Calu3 (cell line): ENCODE data around the gene TPSG1. TPM values are rescaled to one million over a fixed set of nuclear protein-coding genes. Genes with fewer than 3 reads are reported as not detected.

Experiments used
- BruUV-seq: library from RNA; stranded (reverse); fragments of 400-500 nt; replicated peaks from 2 replicates; lab custom pipeline; 2021; lab: Mats Ljungman, UMichigan
- CTCF ChIA-PET: fragments of 300-600 bp; sonication (Branson Sonifier 250); formaldehyde crosslinking; loops from one replicate; lab custom pipeline; 2022; ENCODE audit warnings: antibody characterized with exemption; lab: Charles Lee
- DNase-seq: peaks from one replicate; pipeline ENCODE4 v3.0.0; 2022
- H3K27ac Mint-ChIP-seq: one replicate; pipeline ENCODE4 v1.8.0; 2022; ENCODE audit warnings: mixed read lengths; ENCODE audit not compliant: unreplicated experiment
- H3K27me3 Mint-ChIP-seq: one replicate; pipeline ENCODE4 v1.8.0; 2022; ENCODE audit warnings: mixed read lengths; ENCODE audit not compliant: unreplicated experiment
- H3K36me3 Mint-ChIP-seq: one replicate; pipeline ENCODE4 v1.8.0; 2022; ENCODE audit warnings: mild to moderate bottlenecking, moderate library complexity, mixed read lengths; ENCODE audit not compliant: insufficient read depth, unreplicated experiment
- H3K4me1 Mint-ChIP-seq: one replicate; pipeline ENCODE4 v1.8.0; 2022; ENCODE audit warnings: mild to moderate bottlenecking, low read depth, mixed read lengths; ENCODE audit not compliant: unreplicated experiment
- H3K4me3 Mint-ChIP-seq: one replicate; pipeline ENCODE4 v1.8.0; 2022; ENCODE audit warnings: mild to moderate bottlenecking, low read depth, moderate library complexity, mixed read lengths; ENCODE audit not compliant: unreplicated experiment
- H3K9me3 Mint-ChIP-seq: one replicate; pipeline ENCODE4 v1.8.0; 2022; ENCODE audit warnings: low read depth, mixed read lengths; ENCODE audit not compliant: unreplicated experiment
- intact Hi-C: fragments of 100-400 bp; cut with micrococcal nuclease; formaldehyde crosslinking; loops from one replicate; pipeline ENCODE4 v1.10.0; 2022; ENCODE audit not compliant: unreplicated experiment
- total RNA-seq: library from RNA; stranded (reverse); gene quantifications from 2 replicates; pipeline ENCODE4 v1.2.3, GENCODE V29; 2022
- TF ChIP-seq, protein P1 (sequence below): fragments of 200-600 bp; IDR thresholded peaks from one replicate; pipeline ENCODE4 v1.8.0; 2022; ENCODE audit warnings: antibody characterized with exemption; ENCODE audit not compliant: unreplicated experiment

The TPSG1 gene
- total RNA-seq, 1 experiment from 2014 or later, result not detected

DNA sequence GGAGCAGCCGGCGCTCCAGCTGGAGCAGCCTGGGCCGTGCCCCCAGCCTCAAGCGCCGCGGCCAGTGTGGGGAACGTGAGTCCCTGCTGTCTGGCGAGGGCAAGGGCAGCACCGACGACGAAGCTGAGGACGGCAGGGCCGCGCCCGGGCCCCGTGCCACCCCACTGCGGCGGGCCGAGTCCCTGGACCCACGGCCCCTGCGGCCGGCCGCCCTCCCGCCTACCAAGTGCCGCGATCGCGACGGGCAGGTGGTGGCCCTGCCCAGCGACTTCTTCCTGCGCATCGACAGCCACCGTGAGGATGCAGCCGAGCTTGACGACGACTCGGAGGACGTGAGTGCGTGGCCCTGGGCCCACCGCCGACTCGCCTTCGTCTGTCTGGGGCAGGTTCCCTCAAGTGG, 16.0 kb downstream of the TPSG1 start:
- Mint-ChIP-seq H3K4me1 (no peaks in the 10 kb centered on the region), H3K27me3 (peaks cover 86% of the 10 kb centered on the region), H3K9me3 (no peaks in the 10 kb centered on the region), H3K36me3 (peaks cover 5% of the 10 kb centered on the region), H3K27ac (no peak overlapping the region), H3K4me3 (no peak overlapping the region)
- TF ChIP-seq, protein P1, sequence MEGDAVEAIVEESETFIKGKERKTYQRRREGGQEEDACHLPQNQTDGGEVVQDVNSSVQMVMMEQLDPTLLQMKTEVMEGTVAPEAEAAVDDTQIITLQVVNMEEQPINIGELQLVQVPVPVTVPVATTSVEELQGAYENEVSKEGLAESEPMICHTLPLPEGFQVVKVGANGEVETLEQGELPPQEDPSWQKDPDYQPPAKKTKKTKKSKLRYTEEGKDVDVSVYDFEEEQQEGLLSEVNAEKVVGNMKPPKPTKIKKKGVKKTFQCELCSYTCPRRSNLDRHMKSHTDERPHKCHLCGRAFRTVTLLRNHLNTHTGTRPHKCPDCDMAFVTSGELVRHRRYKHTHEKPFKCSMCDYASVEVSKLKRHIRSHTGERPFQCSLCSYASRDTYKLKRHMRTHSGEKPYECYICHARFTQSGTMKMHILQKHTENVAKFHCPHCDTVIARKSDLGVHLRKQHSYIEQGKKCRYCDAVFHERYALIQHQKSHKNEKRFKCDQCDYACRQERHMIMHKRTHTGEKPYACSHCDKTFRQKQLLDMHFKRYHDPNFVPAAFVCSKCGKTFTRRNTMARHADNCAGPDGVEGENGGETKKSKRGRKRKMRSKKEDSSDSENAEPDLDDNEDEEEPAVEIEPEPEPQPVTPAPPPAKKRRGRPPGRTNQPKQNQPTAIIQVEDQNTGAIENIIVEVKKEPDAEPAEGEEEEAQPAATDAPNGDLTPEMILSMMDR, result no peak
- no TSS peak for BruUV-seq
- intact Hi-C loops, result no loop called here
- CTCF ChIA-PET, result no interaction called here
- DNase-seq, result no peak

DNA sequence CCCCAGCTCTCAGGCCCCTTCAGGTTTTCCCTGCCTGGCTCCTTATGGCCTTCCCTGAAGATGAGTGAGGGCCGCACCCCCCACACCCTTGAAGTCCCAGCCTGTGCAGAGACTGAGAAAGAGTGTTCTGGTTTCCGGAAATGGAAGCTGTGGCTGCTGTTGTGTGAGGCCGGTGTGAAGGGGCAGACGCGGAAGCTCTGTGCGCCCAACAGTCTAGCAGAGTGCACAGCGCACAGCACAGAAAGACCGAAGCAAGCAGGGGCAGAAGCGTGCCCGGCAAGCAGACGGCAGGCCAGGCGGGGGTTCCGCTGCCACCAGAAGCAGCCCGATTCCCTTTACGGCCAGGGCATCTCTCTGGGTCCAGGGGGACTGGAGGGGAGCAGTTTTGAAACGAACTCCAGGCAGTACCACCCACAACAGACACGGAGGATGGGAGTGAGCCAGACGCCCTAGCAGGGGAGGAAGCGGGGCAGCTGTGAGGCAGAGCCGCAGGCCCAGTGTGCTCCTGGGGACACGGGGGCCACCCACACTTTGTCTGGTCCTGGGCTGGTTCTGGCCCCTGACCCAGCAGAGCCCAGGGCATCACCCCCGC, 16.7 kb downstream of the TPSG1 start:
- BruUV-seq, result no TSS peak
- intact Hi-C loops, result no loop called here
- no peak for DNase-seq
- Mint-ChIP-seq H3K9me3 (no peaks in the 10 kb centered on the region), H3K27ac (no peak overlapping the region), H3K4me1 (no peaks in the 10 kb centered on the region), H3K4me3 (no peak overlapping the region), H3K36me3 (peaks cover 5% of the 10 kb centered on the region), H3K27me3 (peaks cover 86% of the 10 kb centered on the region)
- TF ChIP-seq, protein P1, result no peak
- CTCF ChIA-PET, result no interaction called here

DNA sequence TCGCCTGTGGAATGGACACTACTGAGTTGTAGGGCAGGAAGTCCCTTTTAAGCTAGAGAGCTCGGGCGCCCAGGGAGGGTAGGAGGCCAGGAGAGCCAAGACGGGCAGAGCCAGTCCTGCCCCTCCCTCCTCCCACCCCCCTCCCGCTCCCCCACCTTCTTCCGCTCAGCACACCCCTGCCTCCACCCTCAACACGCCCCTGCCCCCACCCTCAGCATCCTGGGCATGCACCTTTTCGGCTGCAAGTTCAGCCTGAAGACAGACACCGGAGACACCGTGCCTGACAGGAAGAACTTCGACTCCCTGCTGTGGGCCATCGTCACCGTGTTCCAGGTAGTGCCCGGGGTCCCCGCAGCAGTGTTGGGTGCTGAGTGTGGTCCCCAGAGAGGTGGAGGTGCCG, 18.3 kb downstream of the TPSG1 start:
- intact Hi-C loops, result no loop called here
- Mint-ChIP-seq H3K27ac (no peak overlapping the region), H3K27me3 (peaks cover 92% of the 10 kb centered on the region)

DNA sequence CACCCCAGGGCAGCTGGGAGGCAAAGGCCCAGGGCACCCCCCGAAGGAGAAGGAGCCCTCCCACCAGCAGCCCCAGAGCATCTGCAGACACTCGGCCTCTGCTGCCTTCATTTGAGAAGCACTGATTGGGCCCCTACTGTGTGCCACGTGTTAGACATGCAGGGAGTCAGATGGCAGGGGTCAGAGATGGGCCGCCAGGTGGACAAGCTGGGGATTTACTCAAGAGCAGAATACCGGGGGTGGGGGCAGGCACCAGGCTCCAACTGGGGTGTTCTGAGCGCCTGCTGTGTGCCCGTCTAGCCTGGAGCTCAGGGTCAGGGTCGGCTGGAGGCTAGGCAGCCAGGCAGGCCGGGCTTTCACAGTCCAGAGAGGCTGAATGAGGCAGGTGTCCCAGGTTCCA, 18.7 kb downstream of the TPSG1 start:
- DNase-seq, result no peak
- Mint-ChIP-seq H3K4me3 (no peak overlapping the region), H3K9me3 (no peaks in the 10 kb centered on the region), H3K27me3 (peaks cover 92% of the 10 kb centered on the region), H3K36me3 (peaks cover 5% of the 10 kb centered on the region), H3K27ac (no peak overlapping the region), H3K4me1 (no peaks in the 10 kb centered on the region)
- CTCF ChIA-PET, result interaction anchor here (1.2 kb wide), 1 partner anchor 24 kb away, joined by 3 read pairs; no protein-coding TSS in a partner anchor
- TF ChIP-seq, protein P1, result no peak
- intact Hi-C loops, result no loop called here
- BruUV-seq, result no TSS peak

More for the DNA sequence above, 18.3 kb downstream of the TPSG1 start:
- Mint-ChIP-seq H3K36me3 (peaks cover 5% of the 10 kb centered on the region), H3K9me3 (no peaks in the 10 kb centered on the region), H3K4me3 (no peak overlapping the region), H3K4me1 (no peaks in the 10 kb centered on the region)
- TF ChIP-seq, protein P1, result no peak
- CTCF ChIA-PET, result no interaction called here
- no peak for DNase-seq
- no TSS peak for BruUV-seq
